ENCODE results near the gene OSMR. TPM values are rescaled to one million over a fixed set of nuclear protein-coding genes. Genes with fewer than 3 reads are reported as not detected.

OSMR gene
- total and polyA plus RNA-seq, 9 of the 15 experiments (the other 6 are each of a cell fraction or from before 2014, with no cell fraction given): 0.18 to 1.7 (median 0.94) TPM

- TF ChIP-seq ZNF282 (CRISPR knock-in tag; IDR thresholded peaks at IDR 0.05) (no peak), ZBTB1 (CRISPR knock-in tag; IDR thresholded peaks at IDR 0.05; ENCODE audit: borderline replicate concordance, low read depth) (no peak), DIDO1 (tag; IDR thresholded peaks at IDR 0.05; ENCODE audit: low read depth) (no peak), ZC3H11A (IDR thresholded peaks at IDR 0.05; ENCODE audit: low read depth, low read length) (no peak), NFYB (IDR thresholded peaks at IDR 0.05; ENCODE audit: extremely low read depth, insufficient read length) (no peak), RERE (CRISPR knock-in tag; IDR thresholded peaks at IDR 0.05; ENCODE audit: borderline replicate concordance) (no peak), CTCF (IDR thresholded peaks at IDR 0.05 in 2 of 3, conservative IDR thresholded peaks at IDR 0.05 in 1 of 3; ENCODE audit: insufficient read depth in 2 of 3, low read depth in 1 of 3, low read length in 3 of 3) (no peak), ZNF778 (CRISPR knock-in tag; IDR thresholded peaks at IDR 0.05) (no peak), SMAD3 (CRISPR knock-in tag; conservative IDR thresholded peaks at IDR 0.05) (no peak), ZNF217 (CRISPR knock-in tag; IDR thresholded peaks at IDR 0.05) (no peak), GATA2 (CRISPR knock-in tag; IDR thresholded peaks at IDR 0.05) (no peak)
Observed at GRCh38 chr5:38807570-38808483, 38.0 kb upstream of the OSMR start (continued).
